GM12872 (cell line): ENCODE data around the gene IFNA6.
A peak's percentile ranks its signal among the peaks of the same experiment; 100 is the strongest.

ENCODE experiments used
- CTCF ChIP-seq: IDR thresholded peaks from 3 replicates; pipeline ENCODE4 v1.5.1; 2011; ENCODE audit warnings: low read depth, mild to moderate bottlenecking, low read length, moderate library complexity; ENCODE audit not compliant: insufficient read depth

Gene IFNA6

GRCh38 chr9:21317956-21318923 is 32.4 kb downstream of the IFNA6 start:
- TF ChIP-seq CTCF = peak; percentile 64

- no peak for TF ChIP-seq CTCF
Observed at GRCh38 chr9:21316860-21317259, 33.8 kb downstream of the IFNA6 start.

- no peak for TF ChIP-seq CTCF
Observed at GRCh38 chr9:21316032-21316842, 34.5 kb downstream of the IFNA6 start.

- TF ChIP-seq CTCF = no peak
Observed at GRCh38 chr9:21314152-21314551, 36.5 kb downstream of the IFNA6 start.

- no peak for TF ChIP-seq CTCF
Observed at GRCh38 chr9:21311889-21312288, 38.8 kb downstream of the IFNA6 start.

GRCh38 chr9:21305213-21305612 is 45.5 kb downstream of the IFNA6 start, which contains the start of gene IFNA5:
Gene IFNA5 (minus strand): TSS chr9:21305313. CDS start chr9:21305256, 57 bp downstream.
- no peak for TF ChIP-seq CTCF
